ENCODE results near the gene KIAA1958.

DNA sequence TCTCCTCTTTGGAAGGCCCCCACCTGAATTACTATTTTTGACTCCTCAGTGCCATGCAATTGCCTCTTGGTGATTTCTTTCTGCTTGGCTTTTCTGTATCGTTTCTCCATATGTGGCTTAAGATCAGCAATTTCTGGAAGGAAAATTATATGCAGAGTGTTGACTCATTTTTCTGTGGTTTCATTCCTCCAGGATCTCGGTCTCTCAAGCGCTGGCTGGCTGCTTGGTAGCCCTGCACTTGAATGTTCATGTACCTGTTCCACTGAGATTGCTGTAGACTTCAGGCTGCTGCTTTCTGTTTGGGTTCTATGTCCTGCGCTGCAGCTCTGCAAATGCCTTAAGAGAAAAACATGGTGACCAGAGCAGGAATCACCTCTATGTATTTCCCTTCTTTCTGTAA is 153.7 kb downstream of the KIAA1958 start:
- TF ChIP-seq, protein P1, sequence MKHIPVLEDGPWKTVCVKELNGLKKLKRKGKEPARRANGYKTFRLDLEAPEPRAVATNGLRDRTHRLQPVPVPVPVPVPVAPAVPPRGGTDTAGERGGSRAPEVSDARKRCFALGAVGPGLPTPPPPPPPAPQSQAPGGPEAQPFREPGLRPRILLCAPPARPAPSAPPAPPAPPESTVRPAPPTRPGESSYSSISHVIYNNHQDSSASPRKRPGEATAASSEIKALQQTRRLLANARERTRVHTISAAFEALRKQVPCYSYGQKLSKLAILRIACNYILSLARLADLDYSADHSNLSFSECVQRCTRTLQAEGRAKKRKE (CRISPR knock-in tag; IDR thresholded peaks at IDR 0.05; ENCODE audit: low read depth): no peak
- TF ChIP-seq, protein P2, sequence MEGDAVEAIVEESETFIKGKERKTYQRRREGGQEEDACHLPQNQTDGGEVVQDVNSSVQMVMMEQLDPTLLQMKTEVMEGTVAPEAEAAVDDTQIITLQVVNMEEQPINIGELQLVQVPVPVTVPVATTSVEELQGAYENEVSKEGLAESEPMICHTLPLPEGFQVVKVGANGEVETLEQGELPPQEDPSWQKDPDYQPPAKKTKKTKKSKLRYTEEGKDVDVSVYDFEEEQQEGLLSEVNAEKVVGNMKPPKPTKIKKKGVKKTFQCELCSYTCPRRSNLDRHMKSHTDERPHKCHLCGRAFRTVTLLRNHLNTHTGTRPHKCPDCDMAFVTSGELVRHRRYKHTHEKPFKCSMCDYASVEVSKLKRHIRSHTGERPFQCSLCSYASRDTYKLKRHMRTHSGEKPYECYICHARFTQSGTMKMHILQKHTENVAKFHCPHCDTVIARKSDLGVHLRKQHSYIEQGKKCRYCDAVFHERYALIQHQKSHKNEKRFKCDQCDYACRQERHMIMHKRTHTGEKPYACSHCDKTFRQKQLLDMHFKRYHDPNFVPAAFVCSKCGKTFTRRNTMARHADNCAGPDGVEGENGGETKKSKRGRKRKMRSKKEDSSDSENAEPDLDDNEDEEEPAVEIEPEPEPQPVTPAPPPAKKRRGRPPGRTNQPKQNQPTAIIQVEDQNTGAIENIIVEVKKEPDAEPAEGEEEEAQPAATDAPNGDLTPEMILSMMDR (IDR thresholded peaks at IDR 0.05): no peak
- TF ChIP-seq, protein P3, sequence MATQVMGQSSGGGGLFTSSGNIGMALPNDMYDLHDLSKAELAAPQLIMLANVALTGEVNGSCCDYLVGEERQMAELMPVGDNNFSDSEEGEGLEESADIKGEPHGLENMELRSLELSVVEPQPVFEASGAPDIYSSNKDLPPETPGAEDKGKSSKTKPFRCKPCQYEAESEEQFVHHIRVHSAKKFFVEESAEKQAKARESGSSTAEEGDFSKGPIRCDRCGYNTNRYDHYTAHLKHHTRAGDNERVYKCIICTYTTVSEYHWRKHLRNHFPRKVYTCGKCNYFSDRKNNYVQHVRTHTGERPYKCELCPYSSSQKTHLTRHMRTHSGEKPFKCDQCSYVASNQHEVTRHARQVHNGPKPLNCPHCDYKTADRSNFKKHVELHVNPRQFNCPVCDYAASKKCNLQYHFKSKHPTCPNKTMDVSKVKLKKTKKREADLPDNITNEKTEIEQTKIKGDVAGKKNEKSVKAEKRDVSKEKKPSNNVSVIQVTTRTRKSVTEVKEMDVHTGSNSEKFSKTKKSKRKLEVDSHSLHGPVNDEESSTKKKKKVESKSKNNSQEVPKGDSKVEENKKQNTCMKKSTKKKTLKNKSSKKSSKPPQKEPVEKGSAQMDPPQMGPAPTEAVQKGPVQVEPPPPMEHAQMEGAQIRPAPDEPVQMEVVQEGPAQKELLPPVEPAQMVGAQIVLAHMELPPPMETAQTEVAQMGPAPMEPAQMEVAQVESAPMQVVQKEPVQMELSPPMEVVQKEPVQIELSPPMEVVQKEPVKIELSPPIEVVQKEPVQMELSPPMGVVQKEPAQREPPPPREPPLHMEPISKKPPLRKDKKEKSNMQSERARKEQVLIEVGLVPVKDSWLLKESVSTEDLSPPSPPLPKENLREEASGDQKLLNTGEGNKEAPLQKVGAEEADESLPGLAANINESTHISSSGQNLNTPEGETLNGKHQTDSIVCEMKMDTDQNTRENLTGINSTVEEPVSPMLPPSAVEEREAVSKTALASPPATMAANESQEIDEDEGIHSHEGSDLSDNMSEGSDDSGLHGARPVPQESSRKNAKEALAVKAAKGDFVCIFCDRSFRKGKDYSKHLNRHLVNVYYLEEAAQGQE (IDR thresholded peaks at IDR 0.05): no peak
- TF ChIP-seq, protein P4, sequence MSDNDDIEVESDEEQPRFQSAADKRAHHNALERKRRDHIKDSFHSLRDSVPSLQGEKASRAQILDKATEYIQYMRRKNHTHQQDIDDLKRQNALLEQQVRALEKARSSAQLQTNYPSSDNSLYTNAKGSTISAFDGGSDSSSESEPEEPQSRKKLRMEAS (IDR thresholded peaks at IDR 0.05): no peak
- TF ChIP-seq POLR2A (IDR thresholded peaks at IDR 0.05; ENCODE audit: low read length): no peak
